Measurements from ENCODE around the gene DUSP9. TPM values are rescaled to one million over a fixed set of nuclear protein-coding genes. Genes with fewer than 3 reads are reported as not detected.
"Not testable (repeated sequence)": the region's sequence is repeated elsewhere in the genome, so short reads cannot be mapped to it uniquely, and the experiment has no call there.

The DUSP9 gene
- total RNA-seq, 1 donor from 2014 or later: 0.11 TPM

- intact Hi-C loops (cut with micrococcal nuclease): loop anchor here (2.0 to 10.0 kb wide), 4 partner anchors 131 to 728 kb away; no protein-coding TSS in a partner anchor
- no peak overlapping the region for H3K27ac Mint-ChIP-seq
- no peak overlapping the region for H3K4me3 Mint-ChIP-seq (ENCODE audit: low read depth)
- H3K27me3 Mint-ChIP-seq (ENCODE audit: low read depth): peaks cover 23% of the 10 kb centered on the region
- H3K9me3 Mint-ChIP-seq: no peaks in the 10 kb centered on the region
- no peak for DNase-seq (ENCODE audit: low spot score)
- H3K36me3 Mint-ChIP-seq (ENCODE audit: low read depth): no peaks in the 10 kb centered on the region
- H3K4me1 Mint-ChIP-seq (ENCODE audit: low read depth): peaks cover 6% of the 10 kb centered on the region
These were observed 23.1 kb downstream of the DUSP9 start for GRCh38 chrX:153669901-153670731.

- Mint-ChIP-seq H3K27me3 (ENCODE audit: low read depth) (peaks cover 18% of the 10 kb centered on the region), H3K9me3 (no peaks in the 10 kb centered on the region), H3K4me3 (ENCODE audit: low read depth) (no peak overlapping the region), H3K4me1 (ENCODE audit: low read depth) (peaks cover 6% of the 10 kb centered on the region), H3K36me3 (ENCODE audit: low read depth) (no peaks in the 10 kb centered on the region), H3K27ac (no peak overlapping the region)
- DNase-seq (ENCODE audit: low spot score): no peak
- intact Hi-C loops (cut with micrococcal nuclease): no loop called here
These were observed 24.0 kb downstream of the DUSP9 start for GRCh38 chrX:153670748-153671588.

- peaks cover 6% of the 10 kb centered on the region for H3K4me1 Mint-ChIP-seq (ENCODE audit: low read depth)
- no peaks in the 10 kb centered on the region for H3K36me3 Mint-ChIP-seq (ENCODE audit: low read depth)
- no peak overlapping the region for H3K27ac Mint-ChIP-seq
- H3K27me3 Mint-ChIP-seq (ENCODE audit: low read depth): peaks cover 16% of the 10 kb centered on the region
- H3K9me3 Mint-ChIP-seq: no peaks in the 10 kb centered on the region
- no peak for DNase-seq (ENCODE audit: low spot score)
- intact Hi-C loops (cut with micrococcal nuclease): no loop called here
- H3K4me3 Mint-ChIP-seq (ENCODE audit: low read depth): no peak overlapping the region
These were observed 24.9 kb downstream of the DUSP9 start for GRCh38 chrX:153671589-153672530.

- no peak overlapping the region for H3K4me3 Mint-ChIP-seq (ENCODE audit: low read depth)
- H3K36me3 Mint-ChIP-seq (ENCODE audit: low read depth): no peaks in the 10 kb centered on the region
- H3K27ac Mint-ChIP-seq: no peak overlapping the region
- peaks cover 4% of the 10 kb centered on the region for H3K4me1 Mint-ChIP-seq (ENCODE audit: low read depth)
- H3K27me3 Mint-ChIP-seq (ENCODE audit: low read depth): peaks cover 19% of the 10 kb centered on the region
- intact Hi-C loops (cut with micrococcal nuclease): no loop called here
- H3K9me3 Mint-ChIP-seq: no peaks in the 10 kb centered on the region
- DNase-seq (ENCODE audit: low spot score): no peak
These were observed 25.8 kb downstream of the DUSP9 start for GRCh38 chrX:153672531-153673427.

- Mint-ChIP-seq H3K9me3 (no peaks in the 10 kb centered on the region), H3K4me3 (ENCODE audit: low read depth) (no peak within 1 kb of the TSS)
These were observed 26.6 kb downstream of the DUSP9 start, which contains the start of gene PNCK for GRCh38 chrX:153673428-153674218. Gene PNCK (minus strand): TSS chrX:153673813. CDS start chrX:153673076, 737 bp downstream.

GRCh38 chrX:153674219-153674851, 27.3 kb downstream of the DUSP9 start:
- H3K4me1 Mint-ChIP-seq (ENCODE audit: low read depth): no peaks in the 10 kb centered on the region
- H3K27ac Mint-ChIP-seq: no peak overlapping the region
- intact Hi-C loops (cut with micrococcal nuclease): no loop called here
- no peak overlapping the region for H3K4me3 Mint-ChIP-seq (ENCODE audit: low read depth)
- no peaks in the 10 kb centered on the region for H3K36me3 Mint-ChIP-seq (ENCODE audit: low read depth)
- H3K9me3 Mint-ChIP-seq: no peaks in the 10 kb centered on the region
- peaks cover 20% of the 10 kb centered on the region for H3K27me3 Mint-ChIP-seq (ENCODE audit: low read depth)
- DNase-seq (ENCODE audit: low spot score): no peak

More at GRCh38 chrX:153673428-153674218, 26.6 kb downstream of the DUSP9 start, which contains the start of gene PNCK:
- Mint-ChIP-seq H3K4me1 (ENCODE audit: low read depth) (no peaks in the 10 kb centered on the region), H3K27me3 (ENCODE audit: low read depth) (peaks cover 19% of the 10 kb centered on the region), H3K27ac (no peak within 1 kb of the TSS), H3K36me3 (ENCODE audit: low read depth) (no peaks in the 10 kb centered on the region)
- intact Hi-C loops (cut with micrococcal nuclease): no loop called here
- no peak for DNase-seq (ENCODE audit: low spot score)

- H3K4me3 Mint-ChIP-seq (ENCODE audit: low read depth): no peak overlapping the region
- H3K4me1 Mint-ChIP-seq (ENCODE audit: low read depth): no peaks in the 10 kb centered on the region
- H3K27me3 Mint-ChIP-seq (ENCODE audit: low read depth): peaks cover 16% of the 10 kb centered on the region
- intact Hi-C loops (cut with micrococcal nuclease): no loop called here
- no peak overlapping the region for H3K27ac Mint-ChIP-seq
- DNase-seq (ENCODE audit: low spot score): no peak
- H3K36me3 Mint-ChIP-seq (ENCODE audit: low read depth): no peaks in the 10 kb centered on the region
- no peaks in the 10 kb centered on the region for H3K9me3 Mint-ChIP-seq
These were observed 34.2 kb downstream of the DUSP9 start for GRCh38 chrX:153681175-153681574.

GRCh38 chrX:153683486-153683885, 36.5 kb downstream of the DUSP9 start:
- H3K36me3 Mint-ChIP-seq (ENCODE audit: low read depth); H3K27ac Mint-ChIP-seq; H3K4me3 Mint-ChIP-seq (ENCODE audit: low read depth); H3K9me3 Mint-ChIP-seq; DNase-seq (ENCODE audit: low spot score); intact Hi-C loops (cut with micrococcal nuclease); H3K4me1 Mint-ChIP-seq (ENCODE audit: low read depth): not testable (repeated sequence)
- peaks cover 20% of the 10 kb centered on the region for H3K27me3 Mint-ChIP-seq (ENCODE audit: low read depth)

GRCh38 chrX:153684467-153685155, 37.6 kb downstream of the DUSP9 start:
- intact Hi-C loops (cut with micrococcal nuclease): no loop called here
- Mint-ChIP-seq H3K27me3 (ENCODE audit: low read depth) (peaks cover 18% of the 10 kb centered on the region), H3K4me3 (ENCODE audit: low read depth) (no peak overlapping the region), H3K4me1 (ENCODE audit: low read depth) (no peaks in the 10 kb centered on the region), H3K27ac (no peak overlapping the region), H3K36me3 (ENCODE audit: low read depth) (no peaks in the 10 kb centered on the region), H3K9me3 (no peaks in the 10 kb centered on the region)
- no peak for DNase-seq (ENCODE audit: low spot score)

- no peaks in the 10 kb centered on the region for H3K9me3 Mint-ChIP-seq
- H3K4me1 Mint-ChIP-seq (ENCODE audit: low read depth): no peaks in the 10 kb centered on the region
- no peak for DNase-seq (ENCODE audit: low spot score)
- H3K4me3 Mint-ChIP-seq (ENCODE audit: low read depth): no peak overlapping the region
- no peak overlapping the region for H3K27ac Mint-ChIP-seq
- no peaks in the 10 kb centered on the region for H3K36me3 Mint-ChIP-seq (ENCODE audit: low read depth)
- peaks cover 18% of the 10 kb centered on the region for H3K27me3 Mint-ChIP-seq (ENCODE audit: low read depth)
- intact Hi-C loops (cut with micrococcal nuclease): no loop called here
These were observed 38.1 kb downstream of the DUSP9 start for GRCh38 chrX:153685156-153685536.

Measured in activated T-helper 2 cell treated with anti-CD3 and anti-CD28 coated beads, Interferon-gamma antibody, Interleukin-2, Interleukin-4, amounts not matched to agents 10 μg/mL and 5 μg/mL and 100 μg/mL, durations not matched to agents 14 hours and 24 hours and 36 hours (primary cell).